HG02970 (cell line): ENCODE data around the gene SLIT3.

Source experiments
- ATAC-seq: cut with Tn5 transposase; IDR thresholded peaks from one replicate; pipeline ENCODE4 v1.9.1; 2021; ENCODE audit warnings: mild to moderate bottlenecking, moderate library complexity, moderate number of reproducible peaks; ENCODE audit not compliant: unreplicated experiment, low FRiP score

SLIT3 gene

GRCh38 chr5:169052207-169052606, 248.7 kb downstream of the SLIT3 start:
- no peak for ATAC-seq

- ATAC-seq, result no peak
Measured at GRCh38 chr5:169051351-169051750, 249.6 kb downstream of the SLIT3 start.

GRCh38 chr5:169050636-169051035, 250.3 kb downstream of the SLIT3 start:
- no peak for ATAC-seq

- ATAC-seq, result no peak
Measured at GRCh38 chr5:169050146-169050571, 250.8 kb downstream of the SLIT3 start.

GRCh38 chr5:169049712-169050111, 251.2 kb downstream of the SLIT3 start:
- no peak for ATAC-seq

- no peak for ATAC-seq
Measured at GRCh38 chr5:169048181-169049125, 252.5 kb downstream of the SLIT3 start.

- ATAC-seq, result no peak
Measured at GRCh38 chr5:169044962-169045361, 256.0 kb downstream of the SLIT3 start.

GRCh38 chr5:169041180-169041579, 259.8 kb downstream of the SLIT3 start:
- ATAC-seq, result no peak

GRCh38 chr5:169039592-169039991, 261.3 kb downstream of the SLIT3 start:
- ATAC-seq, result no peak

GRCh38 chr5:169037466-169037865, 263.5 kb downstream of the SLIT3 start:
- ATAC-seq, result no peak

- ATAC-seq, result no peak
Measured at GRCh38 chr5:169036079-169036805, 264.7 kb downstream of the SLIT3 start.

- ATAC-seq, result no peak
Measured at GRCh38 chr5:169029661-169030274, 271.2 kb downstream of the SLIT3 start.

- ATAC-seq, result no peak
Measured at GRCh38 chr5:169029037-169029436, 271.9 kb downstream of the SLIT3 start.

GRCh38 chr5:169027501-169028061, 273.4 kb downstream of the SLIT3 start:
- ATAC-seq, result no peak

- no peak for ATAC-seq
Measured at GRCh38 chr5:169025491-169025890, 275.4 kb downstream of the SLIT3 start.

- ATAC-seq, result no peak
Measured at GRCh38 chr5:169024421-169024820, 276.5 kb downstream of the SLIT3 start.

GRCh38 chr5:169022718-169023117, 278.2 kb downstream of the SLIT3 start:
- no peak for ATAC-seq

GRCh38 chr5:169020102-169020501, 280.8 kb downstream of the SLIT3 start:
- ATAC-seq, result no peak

- no peak for ATAC-seq
Measured at GRCh38 chr5:169018925-169019324, 282.0 kb downstream of the SLIT3 start.

- no peak for ATAC-seq
Measured at GRCh38 chr5:169015991-169016390, 284.9 kb downstream of the SLIT3 start.

GRCh38 chr5:169013846-169014245, 287.1 kb downstream of the SLIT3 start:
- no peak for ATAC-seq
